HG03139 (cell line): ENCODE data around the gene CNR1.
A peak's percentile ranks its signal among the peaks of the same experiment; 100 is the strongest.

ENCODE experiments used
- ATAC-seq: cut with Tn5 transposase; IDR thresholded peaks from one replicate; pipeline ENCODE4 v1.9.1; 2021; ENCODE audit not compliant: unreplicated experiment

Gene CNR1

DNA sequence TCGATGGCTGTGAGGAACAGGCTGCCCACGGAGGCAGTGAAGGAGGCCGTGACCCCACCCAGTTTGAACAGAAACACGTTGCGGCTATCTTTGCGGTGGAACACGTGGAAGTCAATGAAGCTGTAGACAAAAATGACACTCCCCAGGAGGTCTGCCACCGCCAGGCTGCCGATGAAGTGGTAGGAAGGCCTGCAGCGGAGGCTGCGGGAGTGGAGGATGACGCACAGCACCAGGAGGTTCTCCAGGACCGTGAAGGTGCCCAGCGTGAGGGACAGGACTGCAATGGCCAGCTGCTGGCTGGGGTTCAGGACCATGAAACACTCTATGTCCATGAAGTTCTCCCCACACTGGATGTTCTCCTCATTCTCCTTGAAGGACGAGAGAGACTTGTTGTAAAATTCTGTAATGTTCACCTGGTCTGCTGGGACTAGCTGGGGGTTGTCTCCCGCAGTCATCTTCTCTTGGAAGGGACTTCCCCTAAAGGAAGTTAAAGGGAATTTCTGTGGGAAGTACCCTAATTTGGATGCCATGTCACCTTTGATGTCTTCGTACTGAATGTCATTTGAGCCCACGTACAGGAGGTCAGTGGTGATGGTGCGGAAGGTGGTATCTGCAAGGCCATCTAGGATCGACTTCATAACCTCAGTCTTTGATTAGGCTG, 21.4 kb downstream of the CNR1 start:
- no peak for ATAC-seq

DNA sequence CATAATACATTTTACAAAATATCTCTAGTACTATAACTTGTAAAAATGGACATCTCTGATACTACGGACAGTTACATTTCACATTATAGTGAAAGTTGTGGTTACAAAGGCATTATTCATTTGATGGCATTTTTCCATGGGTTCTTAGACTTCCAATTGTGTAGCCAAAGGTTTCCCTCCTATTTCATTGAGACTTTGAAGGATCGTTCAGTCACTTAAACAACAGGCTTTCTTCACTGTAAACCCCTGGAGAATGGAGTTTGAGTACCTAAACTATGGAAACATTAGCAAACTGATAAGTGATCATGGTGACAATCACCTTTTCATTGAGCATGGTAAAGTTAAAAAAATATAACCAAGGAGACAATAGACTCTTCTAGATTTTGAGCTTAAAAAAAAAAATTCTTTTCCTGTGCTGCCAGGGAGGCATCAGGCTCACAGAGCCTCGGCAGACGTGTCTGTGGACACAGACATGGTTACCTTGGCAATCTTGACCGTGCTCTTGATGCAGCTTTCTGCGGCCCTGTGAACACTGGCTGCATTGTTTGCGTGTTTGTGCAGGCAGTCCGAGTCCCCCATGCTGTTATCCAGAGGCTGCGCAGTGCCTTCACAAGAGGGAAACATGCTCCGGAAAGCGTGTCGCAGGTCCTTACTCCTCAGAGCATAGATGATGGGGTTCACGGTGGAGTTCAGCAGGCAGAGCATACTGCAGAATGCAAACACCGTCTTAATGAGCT, 22.6 kb downstream of the CNR1 start:
- no peak for ATAC-seq

DNA sequence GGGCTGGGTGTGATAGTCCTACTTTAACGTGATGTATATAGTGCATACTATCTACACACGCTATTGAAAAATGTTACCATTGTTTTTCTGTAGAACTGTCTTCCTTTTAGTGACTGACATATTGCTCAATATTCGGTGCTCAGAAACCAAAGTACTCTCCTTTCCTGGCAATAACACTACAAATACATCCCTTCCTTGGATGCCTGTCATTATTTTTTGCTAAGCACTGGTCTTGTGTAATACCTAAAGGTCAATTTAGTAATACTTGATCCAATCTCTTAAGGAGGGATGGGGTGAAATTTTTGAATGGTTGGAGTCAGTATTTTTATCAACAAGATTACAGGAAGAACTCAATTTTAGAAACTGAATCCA, 23.9 kb downstream of the CNR1 start:
- no peak for ATAC-seq

DNA sequence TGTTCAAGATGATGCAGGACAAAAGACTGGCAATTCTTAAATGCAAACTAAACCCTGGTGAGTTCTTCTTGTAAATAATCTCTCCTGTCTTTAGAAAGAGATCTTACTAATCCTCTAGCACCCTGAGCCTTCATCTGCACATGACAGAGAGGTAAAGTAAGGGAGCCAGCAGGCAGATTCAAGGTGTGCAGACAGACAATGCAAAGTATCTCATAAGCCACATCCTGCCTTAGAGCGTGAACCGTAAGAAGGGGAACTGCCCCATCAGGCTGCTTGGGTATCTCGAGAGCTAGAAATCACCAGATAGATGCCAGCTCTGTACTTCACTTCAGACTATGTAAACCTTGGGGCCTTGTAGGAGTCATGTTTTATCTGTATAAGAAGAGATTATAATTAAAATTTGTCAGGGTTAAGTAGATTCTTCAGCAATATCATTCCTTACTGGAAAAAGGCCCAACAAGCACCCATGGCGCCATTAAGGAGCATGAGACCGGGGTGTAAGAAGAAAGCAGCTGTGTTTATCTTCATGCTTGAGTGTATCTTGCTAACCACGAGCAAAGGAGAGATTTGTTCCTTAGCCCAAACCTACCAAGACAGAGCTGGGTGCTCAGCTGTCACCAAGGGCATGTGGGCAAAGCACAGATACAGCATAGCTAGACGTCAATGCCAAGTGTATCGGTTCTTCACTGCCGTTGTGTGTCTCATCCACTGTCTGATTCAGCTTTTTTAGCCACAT, 24.4 kb downstream of the CNR1 start:
- ATAC-seq, result peak; percentile 96

DNA sequence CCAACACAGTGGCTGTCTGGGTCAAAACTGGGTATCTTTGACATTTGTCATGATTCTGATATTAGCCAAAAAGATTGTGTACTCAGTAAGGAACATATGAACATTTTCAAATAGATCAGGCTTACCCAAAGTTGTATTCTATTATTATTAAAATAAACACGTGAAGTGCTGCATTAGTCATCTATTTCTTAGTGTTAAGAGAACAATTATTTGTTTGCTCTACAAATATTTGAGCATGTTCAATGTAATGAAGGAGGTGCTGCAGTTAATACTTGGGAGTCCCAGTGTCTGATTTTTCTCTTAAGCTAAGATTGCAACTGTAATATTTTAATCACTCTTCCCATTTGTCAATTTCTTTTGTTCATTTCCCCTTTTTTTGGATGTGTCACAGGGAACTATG, 28.2 kb downstream of the CNR1 start:
- no peak for ATAC-seq

DNA sequence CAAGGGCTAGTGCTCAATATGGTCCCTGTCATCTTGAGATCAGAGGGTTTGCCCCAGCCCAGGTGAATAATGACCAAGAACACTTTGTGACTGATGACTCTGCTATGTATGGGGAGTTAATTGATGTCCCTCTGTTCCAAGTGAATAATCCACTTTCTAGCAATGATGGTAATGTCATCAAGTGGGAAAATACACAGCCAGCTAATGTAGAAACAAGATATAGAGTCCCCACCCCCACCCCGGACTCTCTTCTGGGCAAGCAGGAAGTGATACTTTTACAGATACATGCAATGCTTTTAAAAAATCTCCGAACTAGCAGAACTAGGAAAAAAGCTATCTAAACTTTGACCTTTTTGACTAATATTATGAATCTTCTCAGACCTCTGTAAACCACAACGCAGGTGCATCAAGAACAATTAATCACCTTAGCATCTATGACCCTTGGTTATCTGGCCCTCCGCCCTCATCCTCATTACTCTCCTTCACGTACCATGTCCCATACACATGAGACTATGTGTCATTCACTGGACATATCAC, 30.5 kb downstream of the CNR1 start:
- ATAC-seq, result peak; percentile 64

DNA sequence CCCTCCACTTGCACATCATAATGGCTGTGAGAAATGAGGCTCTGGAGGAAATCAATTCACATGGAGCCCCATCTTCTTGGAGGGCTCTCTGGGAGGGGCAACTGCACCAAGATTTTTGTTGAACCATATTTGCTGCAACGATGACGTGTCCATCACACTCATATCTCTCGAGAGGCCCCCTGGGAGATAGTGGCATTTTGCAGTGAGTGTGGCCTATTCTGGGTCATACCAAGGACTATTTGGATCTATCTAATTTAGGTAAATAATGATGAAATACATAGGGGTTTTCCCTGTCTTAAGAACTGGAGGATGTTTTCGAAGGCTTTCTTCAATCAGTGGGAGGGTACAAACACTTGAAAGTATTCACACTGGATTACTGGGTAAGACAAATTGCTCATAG, 31.6 kb downstream of the CNR1 start:
- no peak for ATAC-seq

DNA sequence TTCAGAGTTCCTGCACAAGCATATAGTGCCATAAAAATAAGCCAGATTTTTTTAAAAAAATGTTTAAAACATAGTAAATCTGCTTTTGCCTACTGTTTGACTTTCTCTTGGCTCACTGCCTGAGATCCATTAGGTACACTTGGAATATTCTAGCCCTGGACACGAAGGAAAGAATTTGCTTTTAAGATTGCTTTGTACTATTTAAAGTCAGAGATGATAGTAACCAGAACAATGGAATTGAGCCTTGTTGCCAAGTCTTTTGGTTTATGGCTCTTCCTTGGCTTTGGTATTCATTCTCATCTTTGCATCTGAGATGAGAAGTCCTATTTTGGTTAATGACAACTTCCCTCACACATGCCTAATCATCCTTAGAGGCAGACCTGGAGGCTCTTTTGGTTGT, 32.4 kb downstream of the CNR1 start:
- no peak for ATAC-seq

DNA sequence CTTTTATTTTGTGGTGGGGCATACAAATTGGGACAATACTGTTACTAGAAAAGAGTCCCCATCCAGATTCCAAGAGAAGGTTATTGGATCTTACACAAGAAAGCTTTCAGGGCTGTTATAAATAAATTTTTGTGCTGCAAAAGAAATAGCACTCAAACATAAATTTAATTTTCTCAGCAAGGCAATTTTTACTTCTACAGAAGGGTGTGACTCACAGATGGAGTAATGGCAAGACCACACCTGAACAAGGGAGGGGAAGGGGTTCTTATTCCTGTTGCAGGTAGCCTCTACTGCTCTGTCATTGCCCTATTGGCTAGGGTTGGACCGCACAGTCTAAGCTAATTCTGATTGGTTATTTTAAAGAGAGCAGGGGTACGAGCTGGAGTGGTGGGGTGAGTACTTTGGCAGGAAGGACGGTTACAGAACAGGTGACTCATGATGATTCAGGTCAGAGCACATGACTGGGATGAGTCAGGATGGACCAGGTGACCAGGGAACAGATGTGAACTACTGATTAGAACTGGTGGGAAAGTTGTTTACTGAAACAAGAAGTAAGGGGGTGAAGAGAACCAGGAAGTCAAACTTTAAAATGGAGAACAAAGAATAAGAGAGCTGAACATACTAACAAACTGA, 41.1 kb downstream of the CNR1 start:
- no peak for ATAC-seq

DNA sequence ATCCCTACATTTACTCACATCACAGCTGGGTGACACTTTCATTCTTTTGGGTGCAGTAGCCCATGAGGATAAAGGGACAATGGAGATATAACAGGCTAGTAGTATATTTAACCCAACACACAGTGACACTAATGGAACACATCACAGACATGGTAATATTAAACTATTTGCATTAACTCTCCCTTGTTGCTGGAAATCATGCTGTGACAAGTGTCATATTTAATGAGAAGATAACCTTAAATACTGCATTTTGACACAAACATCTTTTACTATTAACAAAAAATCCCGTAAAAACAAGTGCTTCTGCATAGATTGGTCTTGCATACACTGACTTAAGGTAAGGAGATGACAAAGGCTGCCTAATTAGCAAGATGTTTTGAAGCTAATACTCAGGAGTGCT, 45.5 kb downstream of the CNR1 start:
- ATAC-seq, result no peak

DNA sequence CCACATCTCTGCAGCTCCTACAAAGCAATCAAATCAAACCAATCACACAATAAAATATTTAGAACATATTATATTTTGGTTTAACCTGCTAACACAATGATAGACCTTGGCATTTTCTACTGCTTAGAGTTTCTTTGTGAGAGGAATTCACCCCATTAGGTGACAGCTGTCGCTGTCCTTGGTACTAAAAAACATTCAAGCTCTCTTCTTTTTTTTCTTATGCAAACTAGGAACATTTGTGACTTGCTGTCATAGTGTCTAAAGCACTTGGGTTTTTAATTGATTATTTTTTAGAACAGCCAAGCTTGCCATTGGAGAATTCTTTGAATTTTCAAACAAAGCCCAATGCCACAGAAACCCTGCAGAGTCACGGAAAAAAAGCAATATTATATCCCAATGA, 46.4 kb downstream of the CNR1 start:
- no peak for ATAC-seq

DNA sequence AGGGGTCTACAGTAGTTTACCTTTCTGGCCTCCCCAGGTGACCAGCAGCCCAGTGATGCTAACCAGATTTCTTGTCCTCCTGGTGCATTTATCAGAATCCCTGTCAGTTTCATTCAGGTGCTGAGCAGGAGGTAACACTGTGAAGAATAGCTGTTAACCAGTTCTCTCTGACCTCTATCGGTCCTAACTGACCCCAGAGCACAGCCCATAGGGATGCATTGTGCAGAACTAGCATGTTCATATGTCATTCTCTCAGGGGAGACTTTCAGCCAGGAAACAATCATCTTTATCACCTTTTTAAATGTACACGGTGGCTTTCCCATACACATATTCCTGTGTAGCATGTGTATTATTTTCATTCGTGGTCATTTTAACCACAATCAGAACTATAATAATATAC, 49.9 kb downstream of the CNR1 start:
- ATAC-seq, result no peak

DNA sequence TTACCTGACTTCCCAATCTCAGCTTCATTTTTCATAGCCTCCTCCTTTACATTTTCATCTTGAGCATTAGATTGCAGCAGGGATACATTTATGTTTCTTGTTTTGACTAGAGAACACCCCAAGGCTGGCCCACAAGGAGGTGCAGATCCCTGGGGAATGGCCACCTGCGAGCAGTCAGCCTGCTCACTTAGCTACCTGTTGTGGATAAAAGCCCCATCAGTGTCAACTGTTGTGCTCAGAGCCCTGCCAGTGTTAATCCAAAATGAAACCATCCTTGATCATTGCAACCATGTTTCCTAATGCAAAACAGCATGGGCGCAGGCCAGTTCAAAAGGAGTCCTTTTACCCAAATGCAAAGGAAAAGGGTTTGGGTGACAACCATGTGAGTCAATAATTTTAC, 50.8 kb downstream of the CNR1 start:
- ATAC-seq, result no peak

DNA sequence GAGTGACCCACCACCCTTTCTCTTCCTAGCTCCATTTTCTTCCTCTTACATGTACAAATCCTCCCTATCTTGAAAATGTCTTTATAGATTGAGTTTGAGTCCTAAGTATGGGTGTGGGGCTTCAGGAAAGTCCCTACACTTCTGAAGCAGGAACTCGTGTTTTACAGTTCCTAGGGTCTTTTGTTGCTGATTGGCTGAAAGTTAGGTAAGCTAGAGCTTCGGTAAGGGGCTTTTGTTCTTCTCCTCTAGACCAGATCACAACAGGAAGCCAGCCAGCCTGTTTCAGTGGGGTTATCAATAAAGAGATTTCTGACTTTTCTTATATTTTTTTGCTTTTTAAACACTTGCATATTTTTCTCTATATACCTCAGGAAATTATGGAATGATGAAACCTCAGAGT, 51.3 kb downstream of the CNR1 start:
- ATAC-seq, result no peak

DNA sequence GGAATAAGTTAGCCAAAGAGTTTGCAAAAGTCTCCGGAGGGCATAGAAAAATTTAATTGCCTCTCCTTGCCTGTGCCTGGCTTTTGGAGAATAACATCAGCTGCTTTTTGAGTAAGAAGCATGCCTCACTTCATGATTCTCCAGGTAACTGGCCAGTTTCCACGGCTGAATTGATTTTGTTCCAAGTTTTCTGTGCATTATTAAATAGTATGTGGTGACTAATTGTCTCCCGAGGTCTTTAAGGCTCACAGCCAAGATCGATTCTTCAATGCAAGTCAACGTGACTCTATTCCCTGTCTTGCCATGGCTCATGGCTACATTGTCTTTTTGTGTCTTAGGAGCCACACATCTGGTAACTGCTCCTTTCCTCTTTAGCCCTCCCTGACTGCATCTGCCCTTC, 54.2 kb downstream of the CNR1 start:
- no peak for ATAC-seq

DNA sequence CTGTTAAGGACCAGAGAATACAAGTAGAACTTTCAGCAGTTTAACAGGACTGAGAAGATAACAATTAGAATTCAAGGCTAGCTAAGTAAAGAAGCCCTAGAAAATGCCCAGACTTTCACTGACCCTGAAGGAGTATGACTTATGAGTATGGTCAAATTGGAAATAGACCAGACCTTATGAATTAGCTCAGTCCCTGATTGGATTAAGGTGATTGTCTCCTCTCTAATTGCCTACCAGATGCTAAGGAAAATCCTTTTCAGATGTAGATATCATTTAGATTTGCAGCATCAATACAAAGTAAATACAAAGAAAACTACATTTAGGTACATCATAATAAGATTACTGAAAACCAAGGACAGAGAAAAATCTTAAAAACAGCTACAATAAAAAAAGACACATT, 58.9 kb downstream of the CNR1 start:
- no peak for ATAC-seq

DNA sequence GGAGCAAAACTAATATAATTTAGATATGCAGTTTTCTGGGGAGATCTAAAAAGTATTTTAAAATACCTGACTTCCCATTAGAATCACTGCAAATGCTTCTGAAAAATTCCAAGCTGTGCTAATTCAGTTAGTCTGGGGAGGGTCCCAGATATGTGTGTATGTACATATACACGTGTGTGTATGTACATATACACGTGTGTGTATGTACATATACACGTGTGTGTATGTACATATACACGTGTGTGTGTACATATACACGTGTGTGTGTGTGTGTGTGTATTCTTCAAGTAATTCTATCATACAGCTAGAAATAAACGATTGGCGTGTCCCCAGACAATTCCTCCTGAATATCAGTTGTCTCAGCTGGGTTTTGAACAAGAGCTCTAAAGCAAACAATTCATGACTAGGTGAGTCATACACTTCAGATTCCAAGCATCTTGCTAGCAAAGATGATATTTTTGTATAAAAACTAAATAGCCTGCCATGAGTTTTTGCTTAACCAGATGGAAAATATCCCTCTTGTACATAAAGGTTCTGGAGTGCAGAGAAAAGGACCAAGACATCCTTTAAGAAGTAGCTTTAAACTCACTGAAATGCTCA, 60.3 kb downstream of the CNR1 start:
- ATAC-seq, result no peak
